Hepatocyte (in vitro differentiated cells): ENCODE results near the gene ANTXR2.

Experiments used
- EZH2 ChIP-seq: fragments of 200-600 bp; sonication (generic); IDR thresholded peaks from 2 replicates; pipeline ENCODE4 v1.6.1; 2016; ENCODE audit warnings: antibody characterized with exemption, mild to moderate bottlenecking, borderline replicate concordance
- EZH2phosphoT487 ChIP-seq: fragments of 200-600 bp; sonication (generic); IDR thresholded peaks from one replicate; pipeline ENCODE4 v1.6.1; 2018; ENCODE audit warnings: antibody characterized with exemption, mild to moderate bottlenecking, low read depth, moderate library complexity; ENCODE audit not compliant: unreplicated experiment, severe bottlenecking
- TF ChIP-seq, protein P1 (sequence below): fragments of 200-600 bp; sonication (generic); IDR thresholded peaks from 2 replicates; pipeline ENCODE4 v1.5.1; 2016; ENCODE audit warnings: antibody characterized with exemption, mild to moderate bottlenecking; ENCODE audit not compliant: poor library complexity

GRCh38 chr4:80049402-80049801, 23.6 kb downstream of the ANTXR2 start:
- TF ChIP-seq, protein P1, sequence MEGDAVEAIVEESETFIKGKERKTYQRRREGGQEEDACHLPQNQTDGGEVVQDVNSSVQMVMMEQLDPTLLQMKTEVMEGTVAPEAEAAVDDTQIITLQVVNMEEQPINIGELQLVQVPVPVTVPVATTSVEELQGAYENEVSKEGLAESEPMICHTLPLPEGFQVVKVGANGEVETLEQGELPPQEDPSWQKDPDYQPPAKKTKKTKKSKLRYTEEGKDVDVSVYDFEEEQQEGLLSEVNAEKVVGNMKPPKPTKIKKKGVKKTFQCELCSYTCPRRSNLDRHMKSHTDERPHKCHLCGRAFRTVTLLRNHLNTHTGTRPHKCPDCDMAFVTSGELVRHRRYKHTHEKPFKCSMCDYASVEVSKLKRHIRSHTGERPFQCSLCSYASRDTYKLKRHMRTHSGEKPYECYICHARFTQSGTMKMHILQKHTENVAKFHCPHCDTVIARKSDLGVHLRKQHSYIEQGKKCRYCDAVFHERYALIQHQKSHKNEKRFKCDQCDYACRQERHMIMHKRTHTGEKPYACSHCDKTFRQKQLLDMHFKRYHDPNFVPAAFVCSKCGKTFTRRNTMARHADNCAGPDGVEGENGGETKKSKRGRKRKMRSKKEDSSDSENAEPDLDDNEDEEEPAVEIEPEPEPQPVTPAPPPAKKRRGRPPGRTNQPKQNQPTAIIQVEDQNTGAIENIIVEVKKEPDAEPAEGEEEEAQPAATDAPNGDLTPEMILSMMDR, result no peak
- TF ChIP-seq EZH2, result no peak
- no peak for TF ChIP-seq EZH2phosphoT487
